ENCODE results near the gene NPHS1. TPM values are rescaled to one million over a fixed set of nuclear protein-coding genes. Genes with fewer than 3 reads are reported as not detected.

NPHS1 gene
- total RNA-seq, 1 donor from 2014 or later = not detected

GRCh38 chr19:35793381-35794165, 58.7 kb downstream of the NPHS1 start:
- no peaks in the 10 kb centered on the region for H3K36me3 ChIP-seq
- intact Hi-C loops (cut with DNase I) = no loop called here
- TF ChIP-seq CTCF (IDR thresholded peaks at IDR 0.05) = no peak
- DNase-seq (no peak), ATAC-seq (no peak)
- H3K4me3 ChIP-seq = no peak overlapping the region
- peaks cover 18% of the 10 kb centered on the region for H3K27me3 ChIP-seq
- H3K4me1 ChIP-seq = no peaks in the 10 kb centered on the region
- H3K27ac ChIP-seq = no peak overlapping the region
- H3K9me3 ChIP-seq = no peaks in the 10 kb centered on the region

DNA sequence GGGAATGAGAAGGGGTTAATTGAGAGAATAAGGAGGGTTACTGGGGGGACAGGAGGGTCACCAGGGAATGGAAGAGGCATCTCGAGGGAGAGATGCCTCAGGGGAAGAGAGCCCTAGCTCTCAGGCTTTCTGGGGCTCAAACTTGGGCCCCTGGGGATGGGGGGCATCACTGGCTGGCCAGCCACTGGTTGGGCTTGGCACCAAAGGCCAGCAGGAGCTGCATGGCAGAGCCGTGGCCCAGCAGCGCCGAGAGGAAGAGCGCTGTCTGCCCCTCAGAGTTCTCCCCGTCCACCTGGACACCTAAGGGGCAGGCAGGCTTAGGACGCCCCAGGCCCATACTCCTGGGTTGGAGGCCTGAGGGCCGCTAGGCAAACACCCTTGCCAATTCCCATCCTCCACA, 59.4 kb downstream of the NPHS1 start:
- no peak for TF ChIP-seq CTCF (IDR thresholded peaks at IDR 0.05)
- Histone ChIP-seq H3K27ac (no peak overlapping the region), H3K9me3 (no peaks in the 10 kb centered on the region), H3K4me3 (no peak overlapping the region), H3K4me1 (no peaks in the 10 kb centered on the region), H3K36me3 (no peaks in the 10 kb centered on the region), H3K27me3 (peaks cover 13% of the 10 kb centered on the region)
- intact Hi-C loops (cut with DNase I) = no loop called here
- ATAC-seq = no peak
- DNase-seq = no peak

DNA sequence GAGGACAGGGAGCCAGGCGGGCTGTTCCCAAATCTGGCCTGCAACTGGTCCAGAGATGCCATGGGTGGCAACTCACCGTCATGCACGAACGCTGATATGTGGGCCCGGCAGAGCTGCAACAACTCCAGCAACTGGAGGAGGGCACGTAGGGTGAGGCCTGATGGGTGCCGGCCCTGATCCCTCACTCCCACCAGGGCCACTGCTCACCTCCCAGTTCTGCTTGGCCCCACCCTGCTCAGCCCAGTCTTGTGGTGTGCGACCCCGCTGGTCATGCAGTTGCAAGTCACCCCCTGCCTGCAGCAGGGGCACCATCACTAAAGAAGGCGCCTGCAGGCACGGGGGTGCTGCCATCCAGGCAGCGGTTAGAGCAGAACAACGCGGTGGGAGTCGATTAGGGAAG, 60.0 kb downstream of the NPHS1 start:
- Histone ChIP-seq H3K9me3 (no peaks in the 10 kb centered on the region), H3K27me3 (peaks cover 9% of the 10 kb centered on the region), H3K4me1 (no peaks in the 10 kb centered on the region), H3K4me3 (no peak overlapping the region), H3K27ac (no peak overlapping the region), H3K36me3 (no peaks in the 10 kb centered on the region)
- TF ChIP-seq CTCF (IDR thresholded peaks at IDR 0.05) = no peak
- ATAC-seq (no peak), DNase-seq (no peak)
- intact Hi-C loops (cut with DNase I) = no loop called here

- Histone ChIP-seq H3K27me3 (peaks cover 4% of the 10 kb centered on the region), H3K27ac (no peak overlapping the region), H3K4me3 (no peak overlapping the region), H3K9me3 (no peaks in the 10 kb centered on the region), H3K4me1 (no peaks in the 10 kb centered on the region), H3K36me3 (no peaks in the 10 kb centered on the region)
- intact Hi-C loops (cut with DNase I) = no loop called here
- no peak for TF ChIP-seq CTCF (IDR thresholded peaks at IDR 0.05)
- no peak for DNase-seq
- ATAC-seq = no peak
Observed at GRCh38 chr19:35791814-35792279, 60.5 kb downstream of the NPHS1 start.

DNA sequence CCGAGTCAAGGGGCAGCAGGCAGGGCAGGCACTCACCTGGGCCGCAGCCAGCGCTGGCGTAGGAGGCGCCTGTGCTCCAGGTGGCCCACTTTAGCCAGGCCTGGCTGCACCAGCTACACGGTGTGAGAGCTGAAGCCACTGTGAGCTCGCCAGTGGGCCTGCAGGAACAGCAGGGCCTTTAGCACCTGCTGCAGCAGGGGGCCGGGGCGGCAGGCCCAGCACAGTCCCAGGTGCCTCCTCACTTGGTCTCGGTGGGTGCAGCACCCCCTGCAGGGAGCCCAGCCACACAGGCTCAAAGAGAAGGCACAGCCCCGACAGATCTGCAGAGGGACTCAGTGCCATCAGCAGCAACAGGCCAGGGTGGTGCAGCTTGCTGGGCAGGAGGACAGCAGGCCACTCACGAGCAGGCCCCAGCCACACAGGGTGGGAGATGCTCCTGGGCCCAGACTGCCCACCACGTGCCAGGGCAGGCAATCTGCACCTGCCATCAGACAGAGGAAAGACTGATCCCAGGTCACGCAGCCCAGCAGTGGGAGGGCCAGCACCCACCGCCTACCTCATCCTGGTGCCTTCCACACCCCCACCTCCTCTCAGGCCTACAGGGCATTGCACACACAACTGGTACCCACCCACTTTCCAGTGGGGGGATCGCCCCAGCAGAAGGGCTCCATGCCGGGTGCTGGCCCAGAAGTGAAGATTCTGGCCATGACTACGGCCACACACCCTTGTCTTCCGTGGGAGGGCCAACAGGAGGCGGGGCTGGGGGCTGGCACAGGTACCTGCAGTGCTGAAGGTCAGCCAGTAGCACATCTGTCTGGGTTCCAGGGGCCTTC, 61.1 kb downstream of the NPHS1 start:
- no peak for TF ChIP-seq CTCF (IDR thresholded peaks at IDR 0.05)
- Histone ChIP-seq H3K27ac (no peak overlapping the region), H3K27me3 (no peaks in the 10 kb centered on the region), H3K4me1 (no peaks in the 10 kb centered on the region), H3K36me3 (no peaks in the 10 kb centered on the region), H3K9me3 (no peaks in the 10 kb centered on the region), H3K4me3 (no peak overlapping the region)
- peak; percentile 58 for DNase-seq
- intact Hi-C loops (cut with DNase I) = no loop called here
- no peak for ATAC-seq
